Stimulated activated CD4-positive, alpha-beta T cell treated with anti-CD3 and anti-CD28 coated beads, Interleukin-4, amount 100 ng/mL, for 24 hours (primary cell): ENCODE measurements around the gene ZNF529.

Source experiments
- DNase-seq: peaks from one replicate; pipeline ENCODE4 v3.0.0-alpha.2; 2020

ZNF529 gene

GRCh38 chr19:36508325-36508724 is 64.8 kb downstream of the ZNF529 start:
- no peak for DNase-seq

- DNase-seq = no peak
Measured at GRCh38 chr19:36501973-36502372, 71.1 kb downstream of the ZNF529 start.

- no peak for DNase-seq
Measured at GRCh38 chr19:36497001-36497400, 76.1 kb downstream of the ZNF529 start.
